Neuronal stem cell (in vitro differentiated cells): ENCODE measurements around the gene PAM16.

Source experiments
- DNase-seq: peaks from one replicate; pipeline ENCODE4 v3.0.0-alpha.2; 2013; ENCODE audit warnings: low spot score
- H2AFZ ChIP-seq: one replicate; pipeline ENCODE4 v1.6.1; 2013; ENCODE audit warnings: mild to moderate bottlenecking, low read length, inconsistent platforms
- H2AK5ac ChIP-seq: 2 replicates; pipeline ENCODE4 v1.6.1; 2013; ENCODE audit warnings: low read depth, mild to moderate bottlenecking, inconsistent platforms, low read length, moderate library complexity, mixed read lengths
- H2BK120ac ChIP-seq: 2 replicates; pipeline ENCODE4 v1.6.1; 2013; ENCODE audit warnings: low read depth, mild to moderate bottlenecking, inconsistent platforms, low read length, moderate library complexity, mixed read lengths
- H2BK12ac ChIP-seq: one replicate; pipeline ENCODE4 v1.6.1; 2013; ENCODE audit warnings: low read length, inconsistent platforms
- H2BK15ac ChIP-seq: 2 replicates; pipeline ENCODE4 v1.6.1; 2013; ENCODE audit warnings: mild to moderate bottlenecking, low read length, inconsistent platforms, mixed read lengths
- H2BK5ac ChIP-seq: one replicate; pipeline ENCODE4 v1.6.1; 2013; ENCODE audit warnings: inconsistent platforms, mild to moderate bottlenecking, low read length, moderate library complexity
- H3K14ac ChIP-seq: one replicate; pipeline ENCODE4 v1.6.1; 2013; ENCODE audit warnings: low read length, inconsistent platforms
- H3K18ac ChIP-seq: 2 replicates; pipeline ENCODE4 v1.6.1; 2013; ENCODE audit warnings: low read length, inconsistent platforms
- H3K23ac ChIP-seq: 2 replicates; pipeline ENCODE4 v1.6.1; 2013; ENCODE audit warnings: low read depth, mild to moderate bottlenecking, mixed read lengths, low read length, inconsistent platforms; ENCODE audit not compliant: poor library complexity
- H3K27ac ChIP-seq: replicated peaks from 3 replicates; pipeline ENCODE4 v1.5.1; 2013; ENCODE audit warnings: low read length, inconsistent platforms
- H3K27me3 ChIP-seq, 3 experiments: 2 replicates each; pipeline ENCODE4 v1.6.1; 2013; ENCODE audit warnings: low read length in 3 of 3, mild to moderate bottlenecking in 2 of 3, inconsistent platforms in 1 of 3, low read depth in 1 of 3, mixed read lengths in 1 of 3, moderate library complexity in 1 of 3; ENCODE audit not compliant: control insufficient read depth in 3 of 3, insufficient read depth in 3 of 3
- H3K36me3 ChIP-seq, 2 donors: replicated peaks in 1 of 2; 2 replicates each; pipeline ENCODE4 v1.6.1; 2013; ENCODE audit warnings: low read length in 2 of 2; ENCODE audit not compliant: control insufficient read depth in 2 of 2, insufficient read depth in 2 of 2
- H3K4ac ChIP-seq: 2 replicates; pipeline ENCODE4 v1.6.1; 2013; ENCODE audit warnings: inconsistent platforms, mild to moderate bottlenecking, low read length, moderate library complexity
- H3K4me1 ChIP-seq, 2 donors: 1 replicate in 1 of 2; 2 replicates in 1 of 2; pipeline ENCODE4 v1.6.1; 2013; ENCODE audit warnings: low read length in 2 of 2, low read depth in 1 of 2; ENCODE audit not compliant: control insufficient read depth in 2 of 2, insufficient read depth in 1 of 2
- H3K4me2 ChIP-seq: one replicate; pipeline ENCODE4 v1.6.1; 2013; ENCODE audit warnings: mild to moderate bottlenecking, low read length, inconsistent platforms; ENCODE audit not compliant: insufficient read depth, poor library complexity, severe bottlenecking
- H3K4me3 ChIP-seq, 2 donors: 2 replicates each; pipeline ENCODE4 v1.5.1; 2013; ENCODE audit warnings: low read length in 2 of 2, mild to moderate bottlenecking in 2 of 2, inconsistent platforms in 1 of 2, moderate library complexity in 1 of 2
- H3K79me1 ChIP-seq: one replicate; pipeline ENCODE4 v1.6.1; 2013; ENCODE audit warnings: low read depth, mild to moderate bottlenecking, inconsistent platforms, low read length, moderate library complexity
- H3K9ac ChIP-seq: one replicate; pipeline ENCODE4 v1.6.1; 2013; ENCODE audit warnings: mild to moderate bottlenecking, low read depth, low read length, inconsistent platforms; ENCODE audit not compliant: poor library complexity
- H3K9me3 ChIP-seq, 2 donors: replicated peaks in 1 of 2; 2 replicates each; pipeline versions ENCODE3 to v1.6.1; 2013; ENCODE audit warnings: low read length in 2 of 2, mild to moderate bottlenecking in 2 of 2, inconsistent platforms in 1 of 2, low read depth in 1 of 2, mixed read lengths in 1 of 2, moderate library complexity in 1 of 2; ENCODE audit not compliant: control insufficient read depth in 2 of 2, insufficient read depth in 1 of 2
- H4K8ac ChIP-seq: one replicate; pipeline ENCODE4 v1.6.1; 2013; ENCODE audit warnings: low read depth, mild to moderate bottlenecking, inconsistent platforms, low read length, moderate library complexity
- H4K91ac ChIP-seq: one replicate; pipeline ENCODE4 v1.6.1; 2013; ENCODE audit warnings: low read length, low read depth, mild to moderate bottlenecking, inconsistent platforms; ENCODE audit not compliant: poor library complexity
- WGBS, 2 donors: extraction: QIAGEN DNeasy Blood & Tissue Kit; methylation state at CpG; one replicate each; pipeline ENCODE4 v1.1.7; 2013; ENCODE audit warnings: missing lambda C conversion rate in 2 of 2, mixed read lengths in 1 of 2; ENCODE audit not compliant: insufficient read length in 2 of 2, insufficient replicate concordance in 1 of 2; ENCODE audit errors: extremely low coverage in 2 of 2; 5-methylcytosine and 5-hydroxymethylcytosine counted together

Gene PAM16

GRCh38 chr16:4369007-4369733, 18.0 kb upstream of the PAM16 start:
- peak overlapping the region; percentile 52 for H3K18ac ChIP-seq
- peak overlapping the region; percentile 39 for H2BK15ac ChIP-seq
- no peak for DNase-seq
- H3K79me1 ChIP-seq = peaks cover 5% of the 10 kb centered on the region
- H3K4me2 ChIP-seq = no peak overlapping the region
- no peak overlapping the region for H2AFZ ChIP-seq
- H3K9ac ChIP-seq = peak overlapping the region; percentile 63
- peak overlapping the region; percentile 66 for H3K4ac ChIP-seq
- H3K23ac ChIP-seq = peak overlapping the region; percentile 80
- peak overlapping the region; percentile 90 for H2BK12ac ChIP-seq
- H3K27ac ChIP-seq = no peak overlapping the region
- H2AK5ac ChIP-seq = peak overlapping the region; percentile 92
- no peaks in the 10 kb centered on the region for H3K27me3 ChIP-seq
- no peaks in the 10 kb centered on the region for H3K36me3 ChIP-seq
- no peaks in the 10 kb centered on the region for H3K9me3 ChIP-seq
- no peak overlapping the region for H4K8ac ChIP-seq
- H3K4me1 ChIP-seq = peaks cover 25 to 38% of the 10 kb centered on the region in 2 donors
- WGBS, 2 donors = no CpG with 5 or more reads among the region's 13 CpGs
- peak overlapping the region; percentile 46 for H2BK5ac ChIP-seq
- peak overlapping the region; percentile 56 for H3K14ac ChIP-seq
- no peak overlapping the region for H3K4me3 ChIP-seq
- H2BK120ac ChIP-seq = no peak overlapping the region
- no peak overlapping the region for H4K91ac ChIP-seq

- WGBS, 2 donors = no CpG with 5 or more reads among the region's 5 CpGs
Measured at GRCh38 chr16:4367393-4367856, 16.3 kb upstream of the PAM16 start.

GRCh38 chr16:4366016-4366415, 14.9 kb upstream of the PAM16 start:
- Histone ChIP-seq H3K4me3 (no peak overlapping the region), H2BK120ac (peak overlapping the region; percentile 35), H4K8ac (no peak overlapping the region), H3K9ac (no peak overlapping the region), H2BK5ac (no peak overlapping the region), H3K27me3 (no peaks in the 10 kb centered on the region), H3K9me3 (no peaks in the 10 kb centered on the region), H2AK5ac (peak overlapping the region; percentile 70), H3K18ac (peak overlapping the region; percentile 17), H2AFZ (no peak overlapping the region), H2BK15ac (no peak overlapping the region), H3K4me1 (peaks cover 3 to 18% of the 10 kb centered on the region in 2 donors), H3K23ac (no peak overlapping the region), H4K91ac (no peak overlapping the region), H3K36me3 (no peaks in the 10 kb centered on the region), H3K27ac (no peak overlapping the region), H3K79me1 (no peaks in the 10 kb centered on the region), H2BK12ac (no peak overlapping the region), H3K4ac (peak overlapping the region; percentile 23), H3K14ac (peak overlapping the region; percentile 75), H3K4me2 (no peak overlapping the region)
- DNase-seq = no peak
- no CpG with 5 or more reads among the region's 13 CpGs for WGBS, 2 donors

More at GRCh38 chr16:4367393-4367856, 16.3 kb upstream of the PAM16 start:
- Histone ChIP-seq H2BK12ac (no peak overlapping the region), H3K4me1 (peaks cover 10 to 22% of the 10 kb centered on the region in 2 donors), H3K4me2 (no peak overlapping the region), H2BK5ac (no peak overlapping the region), H2BK15ac (peak overlapping the region; percentile 11), H4K8ac (no peak overlapping the region), H3K27me3 (no peaks in the 10 kb centered on the region), H3K9me3 (no peaks in the 10 kb centered on the region), H3K23ac (peak overlapping the region; percentile 66), H3K79me1 (peaks cover under 1% of the 10 kb centered on the region), H3K14ac (no peak overlapping the region), H3K4ac (no peak overlapping the region), H2AK5ac (peak overlapping the region; percentile 72), H3K18ac (peak overlapping the region; percentile 18), H3K9ac (no peak overlapping the region), H3K36me3 (no peaks in the 10 kb centered on the region), H3K27ac (no peak overlapping the region), H2BK120ac (no peak overlapping the region), H4K91ac (no peak overlapping the region), H3K4me3 (no peak overlapping the region), H2AFZ (no peak overlapping the region)
- no peak for DNase-seq

- no peak overlapping the region for H3K4ac ChIP-seq
- H2BK120ac ChIP-seq = peak overlapping the region; percentile 35
- H4K91ac ChIP-seq = no peak overlapping the region
- H3K9me3 ChIP-seq = no peaks in the 10 kb centered on the region
- H2BK12ac ChIP-seq = no peak overlapping the region
- H3K4me2 ChIP-seq = no peak overlapping the region
- no CpG with 5 or more reads among the region's 12 CpGs for WGBS, 2 donors
- no peak overlapping the region for H3K23ac ChIP-seq
- H3K27me3 ChIP-seq = no peaks in the 10 kb centered on the region
- no peak overlapping the region for H3K4me3 ChIP-seq
- H3K79me1 ChIP-seq = no peaks in the 10 kb centered on the region
- DNase-seq = no peak
- H2AFZ ChIP-seq = no peak overlapping the region
- peak overlapping the region; percentile 70 for H2AK5ac ChIP-seq
- H4K8ac ChIP-seq = no peak overlapping the region
- H3K9ac ChIP-seq = no peak overlapping the region
- H3K36me3 ChIP-seq = no peaks in the 10 kb centered on the region
- H2BK15ac ChIP-seq = no peak overlapping the region
- H3K4me1 ChIP-seq = peaks cover 3 to 14% of the 10 kb centered on the region in 2 donors
- H3K14ac ChIP-seq = peak overlapping the region; percentile 75
- peak overlapping the region; percentile 60 for H3K18ac ChIP-seq
- no peak overlapping the region for H2BK5ac ChIP-seq
- H3K27ac ChIP-seq = no peak overlapping the region
Measured at GRCh38 chr16:4365615-4366014, 14.5 kb upstream of the PAM16 start.
